ENCODE measurements around the gene SARNP.
"Not testable (repeated sequence)": the region's sequence is repeated elsewhere in the genome, so short reads cannot be mapped to it uniquely, and the experiment has no call there.

Gene SARNP

DNA sequence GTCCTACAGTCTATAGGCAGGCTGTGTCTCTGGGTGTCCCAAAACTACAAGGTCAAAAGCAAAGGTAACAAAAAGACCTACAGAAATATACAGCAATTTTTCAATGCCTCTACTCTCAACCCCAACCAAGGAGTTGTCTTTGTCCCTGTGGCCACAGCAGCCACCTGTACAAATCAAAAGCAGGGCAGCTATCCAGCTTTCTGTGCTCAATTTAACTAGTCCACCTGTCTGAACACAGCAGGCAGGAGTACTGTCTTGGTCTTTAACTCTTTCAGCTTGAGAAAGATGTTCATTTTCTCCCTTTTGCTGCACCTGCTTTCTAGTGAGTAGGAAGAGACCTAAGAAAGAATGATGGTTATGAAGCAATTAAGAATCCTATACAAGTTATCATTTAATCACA lies 54.9 kb downstream of the SARNP start:
- Histone ChIP-seq H3K4me2 (ENCODE audit: low read length) (no peak overlapping the region), H3K79me2 (ENCODE audit: low read length) (0 out of 2 replicates have a peak, but pooled peaks cover 7% of the 10 kb centered on the region), H3K9me3 (ENCODE audit: insufficient read depth, low read length) (no peaks in the 10 kb centered on the region), H3K36me3 (replicated peaks; ENCODE audit: low read depth, low read length) (peaks cover 40% of the 10 kb centered on the region), H3K4me1 (ENCODE audit: low read length) (no peaks in the 10 kb centered on the region), H4K20me1 (ENCODE audit: insufficient read depth, low read length) (no peaks in the 10 kb centered on the region), H2AFZ (ENCODE audit: low read depth, low read length) (no peak overlapping the region), H3K27me3 (ENCODE audit: low read depth, low read length) (no peaks in the 10 kb centered on the region), H3K27ac (ENCODE audit: low read length) (no peak overlapping the region), H3K4me3 (ENCODE audit: low read length) (no peak overlapping the region), H3K9ac (ENCODE audit: low read length) (no peak overlapping the region)
- TF ChIP-seq, protein P1, sequence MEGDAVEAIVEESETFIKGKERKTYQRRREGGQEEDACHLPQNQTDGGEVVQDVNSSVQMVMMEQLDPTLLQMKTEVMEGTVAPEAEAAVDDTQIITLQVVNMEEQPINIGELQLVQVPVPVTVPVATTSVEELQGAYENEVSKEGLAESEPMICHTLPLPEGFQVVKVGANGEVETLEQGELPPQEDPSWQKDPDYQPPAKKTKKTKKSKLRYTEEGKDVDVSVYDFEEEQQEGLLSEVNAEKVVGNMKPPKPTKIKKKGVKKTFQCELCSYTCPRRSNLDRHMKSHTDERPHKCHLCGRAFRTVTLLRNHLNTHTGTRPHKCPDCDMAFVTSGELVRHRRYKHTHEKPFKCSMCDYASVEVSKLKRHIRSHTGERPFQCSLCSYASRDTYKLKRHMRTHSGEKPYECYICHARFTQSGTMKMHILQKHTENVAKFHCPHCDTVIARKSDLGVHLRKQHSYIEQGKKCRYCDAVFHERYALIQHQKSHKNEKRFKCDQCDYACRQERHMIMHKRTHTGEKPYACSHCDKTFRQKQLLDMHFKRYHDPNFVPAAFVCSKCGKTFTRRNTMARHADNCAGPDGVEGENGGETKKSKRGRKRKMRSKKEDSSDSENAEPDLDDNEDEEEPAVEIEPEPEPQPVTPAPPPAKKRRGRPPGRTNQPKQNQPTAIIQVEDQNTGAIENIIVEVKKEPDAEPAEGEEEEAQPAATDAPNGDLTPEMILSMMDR (IDR thresholded peaks at IDR 0.05; ENCODE audit: low read depth, low read length) = no peak
- no peak for TF ChIP-seq EZH2phosphoT487 (IDR thresholded peaks at IDR 0.05; ENCODE audit: low read depth)

DNA sequence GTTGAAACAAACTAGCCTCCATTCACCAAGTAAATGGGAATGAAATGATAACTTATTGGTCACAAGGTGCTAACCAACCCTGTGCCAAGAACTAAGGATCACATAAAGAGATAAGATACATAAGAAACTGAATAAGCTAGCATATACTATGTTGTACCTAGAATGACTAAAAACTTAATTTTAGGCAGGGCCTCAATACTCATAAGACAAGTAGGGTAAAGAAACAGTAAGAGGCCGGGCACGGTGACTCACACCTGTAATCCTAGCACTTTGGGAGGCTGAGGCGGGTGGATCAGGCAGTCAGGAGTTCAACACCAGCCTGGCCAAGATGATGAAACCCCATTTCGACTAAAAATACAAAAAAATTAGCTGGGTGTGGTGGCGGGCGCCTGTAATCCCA lies 56.9 kb downstream of the SARNP start:
- no peaks in the 10 kb centered on the region for H3K4me1 ChIP-seq (ENCODE audit: low read length)
- no peak overlapping the region for H3K4me3 ChIP-seq (ENCODE audit: low read length)
- H3K4me2 ChIP-seq (ENCODE audit: low read length) = no peak overlapping the region
- no peaks in the 10 kb centered on the region for H4K20me1 ChIP-seq (ENCODE audit: insufficient read depth, low read length)
- H3K9ac ChIP-seq (ENCODE audit: low read length) = no peak overlapping the region
- H3K27me3 ChIP-seq (ENCODE audit: low read depth, low read length) = no peaks in the 10 kb centered on the region
- H3K79me2 ChIP-seq (ENCODE audit: low read length) = 0 out of 2 replicates have a peak, but pooled peaks cover 3% of the 10 kb centered on the region
- H2AFZ ChIP-seq (ENCODE audit: low read depth, low read length) = no peak overlapping the region
- TF ChIP-seq, protein P1 (IDR thresholded peaks at IDR 0.05; ENCODE audit: low read depth, low read length) = no peak
- TF ChIP-seq EZH2phosphoT487 (IDR thresholded peaks at IDR 0.05; ENCODE audit: low read depth) = no peak
- H3K9me3 ChIP-seq (ENCODE audit: insufficient read depth, low read length) = no peaks in the 10 kb centered on the region
- H3K36me3 ChIP-seq (replicated peaks; ENCODE audit: low read depth, low read length) = peaks cover 39% of the 10 kb centered on the region
- no peak overlapping the region for H3K27ac ChIP-seq (ENCODE audit: low read length)

DNA sequence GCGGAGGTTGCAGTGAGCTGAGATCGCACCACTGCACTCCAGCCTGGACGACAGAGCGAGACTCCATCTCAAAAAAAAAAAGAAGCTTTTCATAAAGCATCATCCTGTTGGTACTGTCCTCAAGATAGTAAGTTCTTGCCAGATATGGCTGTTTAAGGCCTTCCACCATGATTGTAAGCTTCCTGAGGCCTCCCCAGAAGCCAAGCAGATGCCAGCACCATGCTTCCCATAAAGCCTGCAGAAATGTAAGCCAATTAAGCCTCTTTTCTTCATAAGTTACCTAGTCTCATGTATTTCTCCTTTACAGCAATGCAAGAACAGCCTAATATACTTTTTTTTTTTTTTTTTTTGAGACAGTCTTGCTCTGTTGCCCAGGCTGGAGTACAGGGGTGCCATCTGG lies 58.9 kb downstream of the SARNP start:
- peaks cover 51% of the 10 kb centered on the region for H3K36me3 ChIP-seq (replicated peaks; ENCODE audit: low read depth, low read length)
- H3K4me3 ChIP-seq (ENCODE audit: low read length); H4K20me1 ChIP-seq (ENCODE audit: insufficient read depth, low read length): not testable (repeated sequence)

DNA sequence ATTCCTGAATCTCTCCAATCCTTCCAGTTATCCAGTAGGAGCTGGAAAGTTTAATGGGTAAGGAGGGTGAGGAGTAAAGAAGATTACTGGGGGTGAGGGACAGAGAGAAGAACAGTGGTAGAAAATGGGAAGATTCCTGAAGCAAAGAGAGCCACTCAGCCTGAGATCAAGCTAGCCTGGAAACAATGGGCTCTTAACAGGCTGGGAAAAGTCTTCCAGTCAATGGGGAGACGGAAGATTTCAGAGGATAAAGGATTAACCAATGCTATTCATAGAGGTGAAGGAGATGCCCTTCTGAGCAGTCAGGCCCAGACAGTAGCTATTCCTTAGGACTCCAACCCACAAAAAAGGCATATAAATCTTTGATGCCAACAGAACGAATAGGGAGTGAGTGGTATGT lies 59.8 kb downstream of the SARNP start:
- Histone ChIP-seq H3K27ac (ENCODE audit: low read length) (no peak overlapping the region), H3K36me3 (replicated peaks; ENCODE audit: low read depth, low read length) (peaks cover 56% of the 10 kb centered on the region)

More for the DNA sequence above, 58.9 kb downstream of the SARNP start:
- H2AFZ ChIP-seq (ENCODE audit: low read depth, low read length); H3K27me3 ChIP-seq (ENCODE audit: low read depth, low read length); H3K4me2 ChIP-seq (ENCODE audit: low read length); H3K27ac ChIP-seq (ENCODE audit: low read length); H3K9ac ChIP-seq (ENCODE audit: low read length); H3K79me2 ChIP-seq (ENCODE audit: low read length); H3K9me3 ChIP-seq (ENCODE audit: insufficient read depth, low read length); H3K4me1 ChIP-seq (ENCODE audit: low read length): not testable (repeated sequence)

More for the DNA sequence above, 59.8 kb downstream of the SARNP start:
- TF ChIP-seq, protein P1 (IDR thresholded peaks at IDR 0.05; ENCODE audit: low read depth, low read length) = no peak
- TF ChIP-seq EZH2phosphoT487 (IDR thresholded peaks at IDR 0.05; ENCODE audit: low read depth) = no peak
- H3K9ac ChIP-seq (ENCODE audit: low read length) = no peak overlapping the region
- H3K4me2 ChIP-seq (ENCODE audit: low read length) = no peak overlapping the region
- no peak overlapping the region for H3K4me3 ChIP-seq (ENCODE audit: low read length)
- no peaks in the 10 kb centered on the region for H3K79me2 ChIP-seq (ENCODE audit: low read length)
- H3K4me1 ChIP-seq (ENCODE audit: low read length) = no peaks in the 10 kb centered on the region
- H4K20me1 ChIP-seq (ENCODE audit: insufficient read depth, low read length) = no peaks in the 10 kb centered on the region
- H2AFZ ChIP-seq (ENCODE audit: low read depth, low read length) = no peak overlapping the region
- H3K27me3 ChIP-seq (ENCODE audit: low read depth, low read length) = no peaks in the 10 kb centered on the region
- no peaks in the 10 kb centered on the region for H3K9me3 ChIP-seq (ENCODE audit: insufficient read depth, low read length)
